NOMO-1 (cell line): ENCODE measurements around the gene GSTP1.

Experiments
- DNase-seq, 2 experiments: peaks; one replicate each; lab custom pipeline; 2025; ENCODE audit not compliant: unreplicated experiment in 2 of 2; lab: John Stamatoyannopoulos, UW

The GSTP1 gene

DNA sequence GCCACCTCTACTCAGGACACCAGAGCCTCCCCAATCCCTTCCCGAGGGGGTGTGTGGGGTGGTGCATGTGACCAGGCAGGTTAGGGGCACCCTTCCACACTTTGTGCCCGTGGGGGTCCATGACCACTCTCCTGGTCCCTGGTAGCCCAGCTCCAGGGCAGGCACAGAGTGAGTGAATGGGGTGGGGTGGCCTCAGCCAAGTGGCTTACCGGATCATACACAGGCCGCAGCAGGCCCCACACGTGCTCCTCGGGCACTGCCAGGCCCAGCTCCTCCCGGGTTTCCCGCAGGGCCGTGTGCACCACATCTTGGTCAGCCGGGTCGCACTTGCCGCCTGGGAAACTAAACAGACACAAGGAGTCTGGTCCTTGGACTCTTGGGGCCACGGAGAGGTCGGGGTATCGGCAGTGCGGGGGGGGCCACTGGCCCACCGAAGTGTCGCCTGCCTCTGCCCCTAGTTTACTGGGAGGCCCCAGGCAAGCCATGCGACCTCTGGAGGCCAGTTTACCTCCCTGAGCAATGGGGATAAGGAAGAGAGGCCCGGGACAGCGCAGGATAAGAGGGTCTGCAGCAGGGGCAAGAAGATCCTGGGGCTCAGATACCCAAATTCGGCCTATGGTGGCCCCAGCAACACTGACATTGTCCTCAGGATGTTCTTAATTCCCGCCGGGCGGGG lies 45.2 kb downstream of the GSTP1 start:
- no peak for DNase-seq

DNA sequence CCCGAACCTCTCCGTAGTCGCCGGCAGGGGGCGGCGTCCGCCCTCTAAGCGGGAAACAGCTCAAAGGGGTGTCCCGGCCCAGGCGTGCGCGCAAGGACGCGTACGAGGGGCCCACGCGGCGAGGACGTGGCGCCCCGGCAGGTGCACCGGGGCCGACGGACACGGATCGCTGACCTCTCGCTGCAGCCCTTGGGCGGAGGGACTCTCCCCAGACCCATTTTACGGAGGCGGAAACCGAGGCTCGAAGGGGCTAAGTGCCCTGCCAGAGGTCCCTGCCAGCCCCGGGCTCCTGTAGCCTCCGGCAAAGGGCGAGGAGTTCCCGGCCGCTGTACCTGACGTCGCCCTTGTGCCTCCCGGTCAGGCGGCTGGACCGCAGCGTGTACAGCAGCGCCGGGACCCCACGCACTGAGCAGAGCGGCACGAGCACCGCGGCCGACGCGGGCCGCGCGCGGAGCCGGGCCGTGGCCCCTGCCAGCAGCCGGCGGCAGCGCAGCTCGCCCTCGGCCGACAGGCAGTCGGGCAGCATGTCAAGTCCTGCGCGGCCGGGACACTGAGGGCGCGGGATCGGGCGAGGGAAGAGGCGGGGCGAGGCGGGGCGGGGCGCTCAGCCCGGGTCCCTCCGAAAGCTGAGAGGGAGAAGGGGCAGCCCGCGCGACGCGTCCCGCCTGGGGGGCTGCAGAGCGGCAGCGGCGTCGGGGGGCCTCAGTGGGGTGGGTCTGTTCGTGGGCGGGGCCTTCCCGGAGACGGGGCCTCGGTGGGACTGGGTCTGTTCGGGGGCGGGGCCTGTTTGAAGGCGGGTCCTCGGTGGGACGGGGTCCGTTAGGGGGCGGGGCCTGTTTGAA lies 46.0 kb downstream of the GSTP1 start, which contains the start of gene NUDT8:
NUDT8 (minus strand) TSS at position 552 of the 842 bp plus-strand sequence; CDS start at position 526, 26 bp downstream.
- peak; percentile 85 for DNase-seq

DNA sequence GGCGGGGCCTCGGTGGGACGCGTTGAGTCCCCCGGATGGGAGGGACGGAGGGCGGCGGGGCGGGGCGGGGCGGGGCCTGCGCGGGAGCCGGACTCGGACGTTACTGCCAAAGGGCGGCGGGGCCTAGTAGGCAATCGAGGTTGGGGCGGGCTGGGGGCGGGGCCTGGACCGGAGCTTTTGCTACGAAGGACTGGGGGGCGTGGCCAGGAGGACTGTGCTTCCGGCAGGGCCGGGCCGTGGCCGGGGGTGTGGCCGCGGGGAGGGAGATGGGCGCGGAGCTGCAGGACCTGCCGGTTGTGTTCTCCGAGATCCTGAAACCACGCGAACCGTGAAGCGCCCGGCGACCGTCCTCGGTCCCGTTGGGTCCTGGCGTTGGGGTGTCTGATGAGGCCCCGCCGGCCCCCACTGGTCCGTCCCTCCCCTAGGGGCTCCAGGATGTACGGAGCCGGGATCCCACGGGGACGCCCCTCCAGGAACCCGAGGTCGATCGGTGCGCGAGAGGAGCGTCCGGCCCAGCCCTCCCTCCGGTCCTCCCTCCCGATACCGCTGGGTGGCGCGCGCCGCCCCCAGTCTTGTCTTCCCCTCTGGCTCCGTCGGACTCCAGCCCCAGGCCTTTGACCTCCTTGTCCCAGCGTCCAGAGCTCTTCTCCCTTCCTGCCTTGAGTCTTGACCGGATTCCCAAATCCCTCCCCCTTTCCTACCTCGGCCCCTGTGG lies 46.8 kb downstream of the GSTP1 start:
- peak; percentile 95 to 97 for DNase-seq

DNA sequence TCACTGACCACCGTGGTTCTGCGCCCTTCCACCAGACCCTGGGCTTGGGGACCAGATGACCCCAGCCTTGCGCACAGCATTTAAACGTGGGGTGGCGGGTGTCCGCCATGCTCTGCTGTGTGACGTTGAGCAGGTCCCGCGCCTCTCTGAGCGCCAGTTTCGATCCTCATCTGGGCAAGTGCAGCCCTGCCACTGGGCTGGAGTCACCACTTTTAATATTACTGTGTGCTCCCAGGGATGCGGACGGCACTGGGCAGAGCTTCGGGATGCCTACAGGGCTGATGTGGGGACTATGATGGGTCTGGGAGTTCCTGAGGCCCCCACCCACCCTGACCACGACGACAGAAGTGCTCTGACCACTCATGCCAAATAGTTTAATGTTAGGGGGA lies 47.3 kb downstream of the GSTP1 start:
- no peak for DNase-seq

GRCh38 chr11:67631411-67631810 lies 47.8 kb downstream of the GSTP1 start:
- no peak for DNase-seq

- DNase-seq: no peak
These were observed 48.2 kb downstream of the GSTP1 start for GRCh38 chr11:67631853-67632174.

DNA sequence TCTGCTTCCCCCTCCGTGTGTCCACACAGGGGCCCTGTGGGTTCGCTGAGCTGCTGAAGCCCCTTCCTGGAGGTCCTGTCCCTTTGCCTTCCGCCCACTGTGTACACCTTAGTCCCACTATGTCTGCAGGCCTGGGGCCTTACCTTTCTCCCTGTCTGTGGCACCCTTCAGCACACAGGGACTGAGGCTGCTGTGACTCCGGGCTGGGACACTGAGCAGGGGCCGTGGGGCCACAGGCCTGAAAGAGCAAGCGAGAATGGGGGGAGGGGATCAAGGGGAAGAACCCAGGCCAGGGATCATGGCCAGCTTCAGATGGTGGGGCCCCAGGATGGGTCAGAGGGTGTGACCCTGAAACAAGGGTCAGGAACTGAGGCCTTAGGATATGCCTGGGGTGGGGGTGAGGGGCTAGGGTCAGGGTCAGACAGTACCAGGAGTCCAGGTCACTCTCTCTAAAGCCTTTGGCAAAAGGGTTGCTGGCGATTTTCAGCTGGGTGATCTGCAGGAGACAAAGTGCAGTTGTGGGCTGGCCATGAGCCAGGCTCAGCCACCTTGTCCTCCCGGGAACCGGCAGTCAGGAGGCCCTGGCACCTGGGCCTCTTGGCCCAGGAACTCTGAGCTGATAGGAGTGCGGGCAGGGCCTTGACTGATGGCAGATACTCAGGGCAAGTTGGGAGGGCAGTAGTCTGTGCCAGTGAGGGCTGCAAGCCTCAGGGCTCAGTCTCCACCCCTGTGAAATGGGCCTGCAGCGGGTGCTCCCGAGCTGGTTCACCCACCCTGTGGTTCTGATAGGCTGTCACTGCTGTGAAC lies 48.8 kb downstream of the GSTP1 start:
- DNase-seq: no peak

- DNase-seq: no peak
These were observed 49.6 kb downstream of the GSTP1 start for GRCh38 chr11:67632982-67633755.

DNA sequence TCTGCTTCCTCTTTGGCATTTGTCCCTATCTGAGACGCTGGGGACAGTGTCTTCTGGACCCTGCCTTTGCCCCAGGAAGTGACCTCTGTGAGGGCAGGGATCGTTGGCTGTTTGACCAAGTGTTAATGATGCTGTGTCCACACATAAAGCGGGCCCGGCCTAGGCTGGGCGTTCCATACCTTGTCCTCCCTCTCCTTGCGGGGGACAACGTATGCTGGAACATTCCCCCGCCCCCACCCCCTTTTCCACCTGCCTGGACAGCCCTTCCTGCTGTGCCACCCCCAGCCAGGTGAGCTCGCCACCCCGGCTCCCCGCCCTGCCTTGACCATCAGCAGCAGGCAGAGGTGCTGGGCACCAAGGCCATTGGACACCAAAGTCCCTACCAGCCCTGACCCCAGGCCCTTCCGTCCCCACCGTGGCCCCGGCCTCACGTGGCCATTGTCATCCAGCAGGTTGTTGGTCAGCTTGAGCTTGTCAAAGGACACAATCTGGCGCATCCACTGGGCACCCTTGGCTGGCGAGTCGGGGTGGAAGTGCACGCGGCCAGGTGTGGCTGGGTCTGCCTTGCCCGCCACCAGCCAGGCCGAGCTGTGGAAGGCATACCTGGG lies 50.2 kb downstream of the GSTP1 start:
- DNase-seq: no peak

GRCh38 chr11:67634366-67635230 lies 51.0 kb downstream of the GSTP1 start:
- no peak for DNase-seq

- no peak for DNase-seq
These were observed 51.6 kb downstream of the GSTP1 start for GRCh38 chr11:67635231-67635521.
